Embryonic facial prominence (tissue), 1 donor: Measurements from ENCODE around the gene ADAMTSL5.
"Not testable (repeated sequence)": the region's sequence is repeated elsewhere in the genome, so short reads cannot be mapped to it uniquely, and the experiment has no call there.

Experiments used
- DNase-seq: peaks from one replicate; pipeline ENCODE4 v3.0.0-alpha.2; 2016; ENCODE audit errors: extremely low spot score

The ADAMTSL5 gene

GRCh38 chr19:1512671-1513498, at the start of gene ADAMTSL5:
ADAMTSL5 (minus strand) TSS chr19:1513019; CDS start chr19:1510943, 2,076 bp downstream.
- no peak for DNase-seq

- no peak for DNase-seq
Observed at GRCh38 chr19:1561236-1561842, 48.5 kb upstream of the ADAMTSL5 start.

GRCh38 chr19:1560286-1560882, 47.6 kb upstream of the ADAMTSL5 start:
- no peak for DNase-seq

DNA sequence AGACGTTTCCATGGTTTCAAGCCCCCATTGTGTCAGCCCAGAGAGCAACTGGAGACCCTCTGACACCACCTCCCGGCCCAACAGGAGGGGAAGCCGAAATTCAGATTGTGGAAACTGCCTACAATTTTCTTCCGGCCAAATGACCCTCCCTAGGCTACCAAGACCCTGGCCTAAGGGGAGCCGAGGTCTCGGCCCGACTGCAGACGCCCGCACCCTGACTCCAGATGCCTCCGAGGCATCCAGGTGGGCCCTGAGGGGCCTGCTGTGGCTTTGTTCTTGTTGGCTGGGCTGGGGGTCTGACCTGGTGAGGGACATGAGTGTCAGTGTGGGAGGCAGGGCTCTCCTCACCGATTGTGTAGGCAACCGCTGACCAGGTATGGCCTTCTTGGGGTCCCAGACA, 45.7 kb upstream of the ADAMTSL5 start:
- no peak for DNase-seq

GRCh38 chr19:1556390-1557070, 43.7 kb upstream of the ADAMTSL5 start:
- no peak for DNase-seq

GRCh38 chr19:1555487-1556389, 42.9 kb upstream of the ADAMTSL5 start:
- no peak for DNase-seq

DNA sequence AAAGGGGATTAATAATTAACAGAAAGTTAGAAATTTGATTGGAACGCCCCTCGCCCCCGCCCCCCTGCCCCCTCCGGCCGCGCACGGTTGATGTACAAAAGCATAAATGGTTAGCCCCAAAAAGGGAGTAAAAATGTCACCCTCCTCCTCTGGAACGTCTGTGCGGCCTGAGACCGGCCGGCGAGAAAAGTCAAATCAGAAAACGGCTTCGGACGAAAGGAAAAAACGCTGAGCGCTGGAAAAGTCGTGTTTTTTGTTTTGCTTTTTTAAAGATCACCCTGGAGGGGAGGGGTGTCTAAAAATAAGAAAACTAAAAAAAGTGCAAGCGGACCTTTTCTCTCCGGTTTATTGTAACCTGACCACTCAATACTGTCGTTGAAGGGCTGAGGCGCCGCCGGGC, 42.1 kb upstream of the ADAMTSL5 start:
- no peak for DNase-seq

DNA sequence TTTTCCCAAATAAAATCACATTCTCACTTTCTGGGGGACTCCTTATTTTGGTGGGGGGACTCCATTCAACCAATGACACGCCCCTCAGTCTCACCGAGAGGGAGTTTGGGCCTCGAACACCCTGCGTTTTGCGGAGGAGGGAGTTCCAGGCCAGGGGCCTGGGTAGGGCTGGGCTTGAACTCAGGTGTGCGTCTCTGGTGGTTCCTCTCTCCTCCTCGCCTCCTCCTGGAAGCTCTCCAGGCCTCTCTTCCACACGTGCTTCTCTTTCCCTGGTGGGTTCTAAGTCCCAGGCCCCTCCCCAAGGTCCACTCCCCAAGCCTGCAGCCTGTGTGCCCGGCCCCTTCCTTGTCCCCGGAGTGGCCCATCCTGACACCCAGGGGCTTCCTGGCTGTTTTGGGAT, 40.6 kb upstream of the ADAMTSL5 start:
- DNase-seq: no peak

DNA sequence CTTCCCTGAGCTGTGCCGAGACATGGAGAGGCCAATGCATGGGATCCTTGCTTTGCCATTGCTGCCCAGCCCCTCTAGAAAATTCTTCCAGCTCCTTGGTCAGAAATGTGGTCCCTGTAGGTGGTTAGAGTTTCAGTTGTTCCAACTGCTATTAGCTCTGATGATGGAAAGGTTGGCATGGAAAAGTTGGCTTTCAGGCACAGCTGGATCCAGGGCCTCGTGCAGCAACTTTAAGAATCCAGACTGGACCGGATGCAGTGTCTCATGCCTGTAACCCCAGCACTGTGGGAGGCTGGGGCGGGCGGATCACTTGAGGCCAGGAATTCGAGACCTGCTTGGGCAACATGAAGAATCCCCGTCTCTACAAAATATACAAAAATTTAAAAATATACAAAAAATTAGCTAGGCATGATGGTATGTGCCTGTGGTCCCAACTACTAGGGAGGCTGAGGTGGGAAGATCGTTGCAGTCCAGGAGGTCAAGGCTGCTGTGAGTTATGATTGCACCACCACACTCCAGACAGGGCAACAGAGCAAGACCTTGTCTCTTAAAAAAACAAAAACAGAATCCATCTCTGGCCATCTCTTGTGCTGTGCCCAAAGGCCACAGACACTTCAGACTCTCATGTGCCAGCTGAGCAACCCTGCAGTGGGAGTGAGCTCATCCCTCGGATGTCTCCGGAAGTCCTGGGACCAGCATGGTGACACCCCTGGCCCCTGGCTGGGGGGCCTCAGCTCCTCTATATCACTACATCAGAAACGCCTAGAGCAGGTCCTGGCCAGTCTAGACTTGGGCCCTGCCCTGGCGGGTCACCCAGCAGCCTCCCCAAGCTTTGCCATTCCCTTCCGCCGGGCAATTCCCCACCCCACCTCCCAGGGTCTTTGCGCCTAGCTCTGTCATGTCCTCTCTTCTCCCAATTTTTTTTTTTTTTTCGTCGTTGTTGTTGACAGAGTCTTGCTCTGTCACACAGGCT, 38.5 kb upstream of the ADAMTSL5 start:
- no peak for DNase-seq

- no peak for DNase-seq
Observed at GRCh38 chr19:1549332-1549945, 36.6 kb upstream of the ADAMTSL5 start.

- DNase-seq: no peak
Observed at GRCh38 chr19:1540365-1540925, 27.6 kb upstream of the ADAMTSL5 start.

GRCh38 chr19:1539749-1540148, 26.9 kb upstream of the ADAMTSL5 start:
- DNase-seq: not testable (repeated sequence)

- no peak for DNase-seq
Observed at GRCh38 chr19:1538978-1539377, 26.2 kb upstream of the ADAMTSL5 start.

DNA sequence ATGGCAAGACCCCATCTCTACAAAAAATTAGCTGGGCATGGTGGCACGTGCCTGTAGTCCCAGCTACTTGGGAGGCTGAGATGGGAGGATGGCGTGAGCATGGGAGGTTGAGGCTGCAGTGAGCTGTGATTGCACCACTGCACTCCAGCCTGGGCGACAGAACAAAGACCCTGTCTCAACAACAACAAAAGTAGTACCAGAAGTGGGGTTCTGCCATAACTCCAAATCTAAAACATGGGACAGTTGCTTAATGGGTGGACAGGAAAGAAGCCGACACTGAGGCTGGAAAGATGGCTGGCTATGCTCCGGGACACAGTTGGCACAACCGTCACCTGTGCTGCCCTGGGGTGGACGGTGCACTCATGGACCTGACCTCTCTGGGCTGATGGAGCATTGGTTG, 22.9 kb upstream of the ADAMTSL5 start:
- not testable (repeated sequence) for DNase-seq

GRCh38 chr19:1534972-1535371, 22.2 kb upstream of the ADAMTSL5 start:
- DNase-seq: no peak

DNA sequence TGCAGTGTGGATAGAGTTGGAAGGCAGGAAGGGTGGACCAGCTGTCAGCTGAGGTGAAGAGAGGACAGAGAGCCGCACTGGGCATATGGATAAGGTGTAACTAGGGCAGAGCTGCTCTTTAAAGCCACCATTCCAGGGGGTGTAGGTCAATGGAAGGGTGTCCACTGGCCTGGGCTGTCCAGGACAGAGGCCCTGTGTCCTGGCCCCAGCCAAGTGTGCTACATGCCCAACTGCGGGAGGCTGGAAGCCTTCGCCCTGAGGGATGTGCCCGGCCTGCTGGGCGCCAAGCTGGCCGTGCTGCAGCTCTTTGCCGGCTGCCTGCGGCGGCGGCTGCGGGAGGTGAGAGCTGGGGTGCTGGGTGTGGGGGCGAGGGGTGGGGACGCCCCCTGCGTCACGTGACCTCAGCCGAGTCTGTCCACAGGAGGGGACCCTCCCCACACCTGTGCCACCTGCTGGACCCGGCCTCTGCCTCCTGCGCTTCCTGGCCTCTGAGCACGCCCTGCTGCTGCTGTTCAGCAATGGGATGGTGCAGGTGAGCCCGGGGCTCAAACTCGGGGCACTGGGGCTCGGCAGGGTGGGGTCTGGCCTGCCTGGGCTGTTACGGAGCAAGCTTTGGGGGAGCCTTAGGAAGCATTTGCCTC, 20.8 kb upstream of the ADAMTSL5 start:
- no peak for DNase-seq

DNA sequence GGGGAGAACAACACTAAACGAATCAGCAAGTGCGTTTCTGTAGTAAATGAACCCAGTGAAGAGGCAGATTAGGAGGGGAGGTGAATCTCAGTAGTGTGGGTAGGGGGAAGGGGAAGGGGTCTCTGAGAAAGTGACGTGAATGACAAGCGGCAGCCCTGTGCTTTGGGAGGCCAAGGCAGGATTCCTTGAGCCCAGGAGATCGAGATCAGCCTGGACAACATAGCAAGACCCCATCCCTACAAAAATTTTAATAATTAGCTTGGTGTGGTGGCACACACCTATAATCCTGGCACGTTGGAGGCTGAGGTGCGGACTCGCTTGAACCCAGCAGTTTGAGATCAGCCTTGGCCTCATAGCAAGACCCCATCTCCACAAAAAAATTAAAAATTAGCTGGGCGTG, 19.2 kb upstream of the ADAMTSL5 start:
- DNase-seq: no peak

GRCh38 chr19:1531587-1531986, 18.8 kb upstream of the ADAMTSL5 start:
- DNase-seq: no peak

DNA sequence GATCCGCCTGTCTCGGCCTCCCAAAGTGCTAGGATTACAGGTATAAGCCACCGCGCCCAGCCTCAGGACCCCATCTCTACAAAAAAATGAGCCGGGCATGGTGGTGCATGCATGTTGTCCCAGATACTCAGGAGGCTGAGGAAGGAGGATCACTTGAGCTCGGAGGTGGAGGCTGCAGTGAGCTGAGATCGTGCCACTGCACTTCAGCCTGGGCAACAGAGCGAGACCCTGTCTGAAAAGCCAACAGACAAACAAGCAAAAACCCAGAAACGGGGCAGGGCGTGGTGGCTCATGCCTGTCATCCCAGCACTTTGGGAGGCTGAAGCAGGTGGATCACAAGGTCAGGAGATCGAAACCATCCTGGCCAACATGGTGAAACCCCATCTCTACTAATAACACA, 18.0 kb upstream of the ADAMTSL5 start:
- DNase-seq: not testable (repeated sequence)
